ENCODE measurements around the gene SAMD1. TPM values are rescaled to one million over a fixed set of nuclear protein-coding genes. Genes with fewer than 3 reads are reported as not detected.

SAMD1 gene
- total and polyA plus RNA-seq, 2 of the 13 experiments (the other 11 are each of a cell fraction or from before 2014, with no cell fraction given): 17.5 to 45.0 TPM

- TF ChIP-seq ZNF749 (CRISPR knock-in tag; IDR thresholded peaks at IDR 0.05; ENCODE audit: borderline replicate concordance) (0 out of 2 replicates have a peak, but pooled peaks have one; percentile 31), HIVEP1 (CRISPR knock-in tag; IDR thresholded peaks at IDR 0.05) (peak; percentile 44; the same call in 1 of the 2 replicates), YEATS4 (CRISPR knock-in tag; IDR thresholded peaks at IDR 0.05; ENCODE audit: borderline replicate concordance) (0 out of 2 replicates have a peak, but pooled peaks have one; percentile 50), PCBP2 (optimal IDR thresholded peaks at IDR 0.05; ENCODE audit: low read depth, low read length, poor library complexity, severe bottlenecking) (no peak), KMT2A (CRISPR knock-in tag; IDR thresholded peaks at IDR 0.05) (peak; percentile 63), ZNF335 (CRISPR knock-in tag; IDR thresholded peaks at IDR 0.05) (no peak), ZNF367 (CRISPR knock-in tag; IDR thresholded peaks at IDR 0.05; ENCODE audit: borderline replicate concordance) (peak; percentile 68; the same call in 1 of the 2 replicates), ZNF501 (CRISPR knock-in tag; IDR thresholded peaks at IDR 0.05) (peak; percentile 91), NFYB (CRISPR knock-in tag; IDR thresholded peaks at IDR 0.05) (peak; percentile 97), GZF1 (CRISPR knock-in tag; IDR thresholded peaks at IDR 0.05) (no peak), YY1 (IDR thresholded peaks at IDR 0.05; ENCODE audit: insufficient read depth, insufficient replicate concordance, low read depth, low read length) (no peak), DMTF1 (CRISPR knock-in tag; IDR thresholded peaks at IDR 0.05) (no peak), ZFP36L1 (CRISPR knock-in tag; IDR thresholded peaks at IDR 0.05) (peak; percentile 97; the same call in 1 of the 2 replicates), E2F5 (CRISPR knock-in tag; conservative IDR thresholded peaks at IDR 0.05) (peak; percentile 95), ZNF275 (CRISPR knock-in tag; IDR thresholded peaks at IDR 0.05; ENCODE audit: borderline replicate concordance) (peak; percentile 35; the same call in 1 of the 2 replicates), ZMYM4 (CRISPR knock-in tag; IDR thresholded peaks at IDR 0.05) (peak; percentile 87), SP5 (CRISPR knock-in tag; IDR thresholded peaks at IDR 0.05; ENCODE audit: borderline replicate concordance, low read depth) (peak; percentile 94), ZNF274 (CRISPR knock-in tag; IDR thresholded peaks at IDR 0.05) (no peak), FLYWCH1 (CRISPR knock-in tag; IDR thresholded peaks at IDR 0.05) (0 out of 2 replicates have a peak, but pooled peaks have one; percentile 46), FOXK1 (CRISPR knock-in tag; IDR thresholded peaks at IDR 0.05; ENCODE audit: borderline replicate concordance, low read depth) (no peak; the same call in 1 of the 2 replicates), ATF4 (CRISPR knock-in tag; IDR thresholded peaks at IDR 0.05) (peak in 1 of 2 experiments; percentile 80; a peak in 2 of 4 replicates), ESRRA (CRISPR knock-in tag; IDR thresholded peaks at IDR 0.05; ENCODE audit: low read depth) (peak; percentile 51; the same call in 1 of the 2 replicates)
These were observed 46.1 kb upstream of the SAMD1 start, which contains the start of gene ASF1B (continued) for GRCh38 chr19:14136509-14137281.
